ENCODE results near the gene FYCO1.

FYCO1 gene

DNA sequence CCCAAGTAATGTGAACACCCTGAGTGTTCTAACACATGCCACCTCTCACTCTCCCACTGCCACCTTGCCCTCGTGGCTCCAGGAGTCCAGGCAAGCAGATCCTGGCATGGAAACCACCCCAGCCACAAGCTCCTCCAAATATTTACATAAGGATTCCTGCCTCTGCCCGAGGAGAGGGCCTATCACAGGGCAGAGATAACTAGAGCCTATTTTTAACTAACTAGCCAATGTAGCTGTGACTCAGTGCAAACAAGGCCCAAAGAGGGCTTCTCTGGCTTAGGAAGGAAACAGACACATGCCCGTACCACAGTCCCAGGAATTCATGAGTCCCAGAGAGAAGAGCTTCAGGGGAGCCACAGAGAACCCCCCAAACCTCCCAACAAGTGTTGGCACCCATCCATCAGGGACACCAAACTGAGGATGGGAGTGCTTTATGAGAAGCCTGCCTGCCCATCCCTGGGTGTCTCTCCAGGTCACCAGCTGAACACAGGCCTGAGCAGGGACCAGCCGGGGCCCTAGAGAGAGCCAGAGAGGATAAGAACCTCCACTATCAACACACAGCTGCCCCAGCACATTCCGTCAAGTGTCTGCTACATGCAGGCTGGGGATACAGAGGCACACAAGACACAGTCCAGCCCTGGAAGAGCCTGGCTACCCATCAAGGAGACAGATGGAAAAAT is 9.2 kb downstream of the FYCO1 start:
- DNase-seq (ENCODE audit: insufficient read length, low spot score) (no peak), FAIRE-seq (no peak)
- no peak for TF ChIP-seq POU2F2 (IDR thresholded peaks at IDR 0.05; ENCODE audit: low read depth, low read length)
- no peak for TF ChIP-seq POLR2A (IDR thresholded peaks at IDR 0.05; ENCODE audit: low read depth, low read length)
- TF ChIP-seq POLR2AphosphoS5 (IDR thresholded peaks at IDR 0.05; ENCODE audit: low read depth, low read length), result no peak
- no peak for TF ChIP-seq TAF1 (IDR thresholded peaks at IDR 0.05; ENCODE audit: low read depth, low read length)
- no peak for TF ChIP-seq PAX5 (IDR thresholded peaks at IDR 0.05; ENCODE audit: insufficient read depth, low read length, severe bottlenecking)
- no peak for TF ChIP-seq SPI1 (IDR thresholded peaks at IDR 0.05; ENCODE audit: low read depth, low read length)

DNA sequence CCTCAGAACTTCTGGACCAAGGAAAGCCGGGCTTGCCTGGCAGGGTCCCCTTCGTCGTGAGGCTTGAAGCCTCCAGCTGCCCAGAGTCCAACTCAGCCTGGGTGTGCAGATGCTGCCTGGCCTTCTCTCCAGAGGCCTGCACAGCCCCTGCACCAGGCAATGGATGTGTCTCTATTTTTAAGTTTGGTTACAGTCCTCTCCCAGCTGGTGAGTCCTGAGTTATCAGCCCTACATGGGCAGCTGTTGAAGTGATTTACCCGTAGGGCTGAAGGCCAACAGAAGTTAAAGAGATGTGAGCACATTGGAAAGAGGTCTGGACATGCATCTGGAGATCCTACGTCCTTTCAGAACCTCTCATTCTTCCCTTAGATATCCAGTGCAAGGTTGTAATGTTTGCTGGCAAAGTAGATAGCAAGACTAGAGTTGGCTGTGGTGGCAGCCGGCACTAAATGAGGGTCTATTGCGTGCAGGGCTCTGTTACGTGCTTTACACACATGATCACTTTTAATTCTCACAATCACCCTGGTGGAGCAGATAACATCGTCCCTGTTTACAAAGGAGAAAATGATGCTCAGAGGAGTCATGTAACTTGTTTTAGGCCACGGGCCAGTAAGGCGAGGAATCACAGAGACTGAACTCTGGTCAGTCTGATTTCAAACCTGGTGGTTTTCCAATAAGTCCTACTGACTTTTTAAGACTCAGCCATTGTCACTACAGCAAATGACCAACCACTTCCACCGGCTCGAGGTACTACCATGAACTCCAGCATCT is 9.9 kb downstream of the FYCO1 start:
- no peak for TF ChIP-seq POLR2A (IDR thresholded peaks at IDR 0.05; ENCODE audit: low read depth, low read length)
- TF ChIP-seq POU2F2 (IDR thresholded peaks at IDR 0.05; ENCODE audit: low read depth, low read length), result no peak
- no peak for TF ChIP-seq SPI1 (IDR thresholded peaks at IDR 0.05; ENCODE audit: low read depth, low read length)
- no peak for TF ChIP-seq PAX5 (IDR thresholded peaks at IDR 0.05; ENCODE audit: insufficient read depth, low read length, severe bottlenecking)
- no peak for TF ChIP-seq POLR2AphosphoS5 (IDR thresholded peaks at IDR 0.05; ENCODE audit: low read depth, low read length)
- TF ChIP-seq TAF1 (IDR thresholded peaks at IDR 0.05; ENCODE audit: low read depth, low read length), result no peak
- FAIRE-seq, result peak; percentile 35
- DNase-seq (ENCODE audit: insufficient read length, low spot score), result no peak

DNA sequence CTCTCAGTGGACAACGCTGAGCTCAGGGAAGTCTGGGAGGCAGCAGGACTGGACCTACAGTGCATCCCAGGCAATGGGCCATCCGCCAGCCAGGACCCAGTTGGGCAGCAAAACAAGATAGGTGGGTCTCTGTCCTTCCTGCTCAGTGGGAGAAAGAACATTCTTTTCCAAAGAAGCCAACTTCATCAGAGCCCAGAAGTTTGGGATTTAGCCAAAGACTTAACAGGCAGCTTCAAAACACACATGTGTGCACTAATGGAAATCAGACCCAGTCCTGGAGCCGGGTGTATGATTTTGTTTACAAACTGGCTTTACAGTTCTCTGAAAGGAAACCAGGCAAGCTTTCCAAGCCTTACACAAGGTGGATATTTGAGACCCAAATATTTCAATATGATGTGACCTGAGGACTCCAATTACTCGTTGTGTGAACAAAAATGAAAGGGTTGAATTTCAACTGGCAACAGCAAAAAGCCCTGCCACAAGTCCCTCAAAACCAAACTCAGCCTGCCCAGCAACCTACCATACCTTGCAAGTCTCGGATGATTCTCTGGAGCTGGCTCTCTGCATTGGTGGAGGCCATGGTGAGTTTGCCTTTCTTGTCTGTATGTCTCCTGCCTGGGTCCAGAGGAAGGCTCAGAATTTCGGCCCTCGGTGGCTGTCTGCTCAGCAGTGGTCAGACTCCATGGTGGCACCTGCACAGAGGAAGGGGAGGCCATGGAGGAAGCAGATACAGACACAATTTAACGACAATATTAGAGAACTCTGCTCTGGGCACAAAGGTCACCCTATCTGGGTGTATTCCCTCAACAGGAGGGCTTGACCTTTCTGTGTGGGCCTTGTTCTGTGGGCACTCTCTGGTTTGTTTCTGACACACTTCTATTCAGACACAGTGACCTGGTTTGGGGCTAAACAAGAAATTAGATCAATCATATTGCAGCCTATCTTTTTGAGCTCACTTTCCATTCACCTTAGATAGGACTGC is 11.0 kb downstream of the FYCO1 start:
- no peak for TF ChIP-seq SPI1 (IDR thresholded peaks at IDR 0.05; ENCODE audit: low read depth, low read length)
- no peak for TF ChIP-seq POLR2AphosphoS5 (IDR thresholded peaks at IDR 0.05; ENCODE audit: low read depth, low read length)
- no peak for TF ChIP-seq PAX5 (IDR thresholded peaks at IDR 0.05; ENCODE audit: insufficient read depth, low read length, severe bottlenecking)
- TF ChIP-seq POLR2A (IDR thresholded peaks at IDR 0.05; ENCODE audit: low read depth, low read length), result no peak
- no peak for TF ChIP-seq POU2F2 (IDR thresholded peaks at IDR 0.05; ENCODE audit: low read depth, low read length)
- DNase-seq (ENCODE audit: insufficient read length, low spot score), result no peak
- FAIRE-seq, result no peak

DNA sequence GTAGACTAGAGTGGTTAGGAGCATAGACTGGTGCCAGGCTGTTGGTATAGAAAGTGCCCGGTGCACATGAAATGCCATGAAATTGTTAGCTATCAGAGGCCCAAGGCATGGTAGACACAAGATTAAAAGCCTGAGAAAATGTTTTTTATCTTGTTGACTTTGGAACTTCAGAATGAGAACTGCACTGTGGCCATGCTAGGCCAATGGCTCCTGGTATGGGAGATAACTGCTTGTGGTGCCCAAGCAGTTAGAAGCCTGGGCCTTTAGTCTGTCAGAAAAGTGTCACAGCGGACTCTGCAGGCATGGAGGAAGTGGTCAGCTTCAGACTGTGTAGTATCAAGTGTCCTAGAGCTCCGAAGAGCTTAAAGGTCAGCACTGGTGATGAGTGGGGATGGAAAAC is 11.9 kb downstream of the FYCO1 start:
- FAIRE-seq, result no peak
- no peak for TF ChIP-seq TAF1 (IDR thresholded peaks at IDR 0.05; ENCODE audit: low read depth, low read length)
- no peak for TF ChIP-seq POU2F2 (IDR thresholded peaks at IDR 0.05; ENCODE audit: low read depth, low read length)
- no peak for TF ChIP-seq POLR2AphosphoS5 (IDR thresholded peaks at IDR 0.05; ENCODE audit: low read depth, low read length)
- no peak for TF ChIP-seq POLR2A (IDR thresholded peaks at IDR 0.05; ENCODE audit: low read depth, low read length)
- no peak for TF ChIP-seq SPI1 (IDR thresholded peaks at IDR 0.05; ENCODE audit: low read depth, low read length)
- TF ChIP-seq PAX5 (IDR thresholded peaks at IDR 0.05; ENCODE audit: insufficient read depth, low read length, severe bottlenecking), result no peak
- DNase-seq (ENCODE audit: insufficient read length, low spot score), result no peak

DNA sequence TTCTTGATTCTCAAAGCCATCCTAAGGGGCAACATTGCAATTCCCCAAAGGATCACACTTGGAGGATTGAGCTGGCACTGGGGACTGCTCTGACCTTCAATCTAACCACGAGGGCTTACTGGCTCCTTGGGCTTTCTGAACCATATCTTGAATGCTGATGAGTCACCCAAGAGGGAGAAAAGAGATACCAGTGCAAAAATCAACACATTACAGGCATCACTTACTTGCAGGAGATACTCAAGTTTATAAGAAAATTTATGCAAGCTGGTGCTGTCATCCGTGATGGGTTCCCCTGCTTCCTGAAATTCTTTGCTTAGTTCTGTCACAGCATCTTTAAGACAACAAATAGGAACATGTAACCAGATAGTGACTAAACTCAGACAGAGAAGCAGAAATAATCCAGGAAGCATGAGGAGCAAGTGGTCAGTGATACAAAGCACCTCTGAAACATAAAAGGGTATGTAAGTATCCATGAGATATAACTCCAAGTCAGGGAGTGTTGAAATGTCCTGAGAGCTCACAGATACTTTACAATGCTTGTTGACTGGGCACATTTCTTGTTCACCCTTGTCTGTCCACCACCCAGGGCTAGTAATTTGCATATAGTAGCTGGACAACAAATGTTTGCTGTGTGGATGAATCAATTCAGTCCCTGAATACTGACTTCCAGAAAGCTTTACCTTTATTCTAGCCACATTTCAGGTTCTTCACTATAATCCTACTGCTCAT is 14.1 kb downstream of the FYCO1 start:
- FAIRE-seq (no peak), DNase-seq (ENCODE audit: insufficient read length, low spot score) (no peak)

DNA sequence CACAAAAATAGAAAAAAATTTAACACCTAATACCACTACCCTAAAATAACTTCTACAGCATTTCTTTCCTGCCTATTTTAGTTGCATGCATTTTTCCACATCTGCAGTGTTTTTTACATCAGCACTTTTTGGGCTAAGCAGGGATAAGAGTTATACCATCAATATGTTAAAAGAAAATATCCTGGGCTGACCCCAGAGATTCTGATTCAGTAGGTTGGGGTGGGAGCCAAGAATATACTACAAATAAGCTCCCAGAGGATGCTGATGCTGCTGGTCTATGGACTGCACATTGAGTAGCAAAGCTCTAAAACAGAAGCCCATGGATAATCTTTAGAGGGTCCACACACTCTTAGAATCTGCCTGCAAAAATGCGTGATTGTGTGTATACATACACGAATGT is 14.8 kb downstream of the FYCO1 start:
- FAIRE-seq (no peak), DNase-seq (ENCODE audit: insufficient read length, low spot score) (no peak)
- no peak for TF ChIP-seq TAF1 (IDR thresholded peaks at IDR 0.05; ENCODE audit: low read depth, low read length)
- no peak for TF ChIP-seq PAX5 (IDR thresholded peaks at IDR 0.05; ENCODE audit: insufficient read depth, low read length, severe bottlenecking)
- no peak for TF ChIP-seq POLR2A (IDR thresholded peaks at IDR 0.05; ENCODE audit: low read depth, low read length)

More for the DNA sequence above, 14.1 kb downstream of the FYCO1 start:
- TF ChIP-seq SPI1 (IDR thresholded peaks at IDR 0.05; ENCODE audit: low read depth, low read length), result no peak
- TF ChIP-seq POLR2AphosphoS5 (IDR thresholded peaks at IDR 0.05; ENCODE audit: low read depth, low read length), result no peak
- no peak for TF ChIP-seq TAF1 (IDR thresholded peaks at IDR 0.05; ENCODE audit: low read depth, low read length)
- TF ChIP-seq POLR2A (IDR thresholded peaks at IDR 0.05; ENCODE audit: low read depth, low read length), result no peak
- no peak for TF ChIP-seq PAX5 (IDR thresholded peaks at IDR 0.05; ENCODE audit: insufficient read depth, low read length, severe bottlenecking)
- TF ChIP-seq POU2F2 (IDR thresholded peaks at IDR 0.05; ENCODE audit: low read depth, low read length), result no peak

DNA sequence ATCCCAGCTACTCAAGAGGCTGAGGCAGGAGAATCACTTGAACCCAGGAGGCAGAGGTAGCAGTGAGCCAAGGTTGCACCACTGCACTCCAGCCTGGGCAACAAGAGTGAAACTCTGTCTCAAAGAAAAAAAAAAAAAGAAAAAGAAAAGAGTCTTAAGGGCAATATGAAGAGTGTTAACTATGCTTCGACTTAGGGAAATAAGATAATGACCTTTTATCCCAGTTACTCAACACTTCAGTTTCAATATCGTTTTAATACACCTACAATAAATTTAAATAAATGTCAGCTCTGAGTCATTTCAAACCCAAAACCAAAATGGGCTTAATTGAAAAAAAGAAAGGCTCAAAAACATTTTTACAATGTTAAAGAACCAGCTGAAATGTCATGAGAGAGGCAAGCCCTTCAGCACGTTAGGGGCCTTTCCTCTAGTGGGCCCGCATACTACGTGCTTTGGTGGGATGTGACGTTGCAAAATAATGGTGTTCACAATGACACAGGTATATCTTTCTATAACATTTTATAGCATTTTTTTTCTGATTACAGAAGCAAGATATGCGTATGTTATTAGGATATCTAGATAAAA is 15.3 kb downstream of the FYCO1 start:
- FAIRE-seq (no peak), DNase-seq (ENCODE audit: insufficient read length, low spot score) (no peak)
- no peak for TF ChIP-seq TAF1 (IDR thresholded peaks at IDR 0.05; ENCODE audit: low read depth, low read length)

DNA sequence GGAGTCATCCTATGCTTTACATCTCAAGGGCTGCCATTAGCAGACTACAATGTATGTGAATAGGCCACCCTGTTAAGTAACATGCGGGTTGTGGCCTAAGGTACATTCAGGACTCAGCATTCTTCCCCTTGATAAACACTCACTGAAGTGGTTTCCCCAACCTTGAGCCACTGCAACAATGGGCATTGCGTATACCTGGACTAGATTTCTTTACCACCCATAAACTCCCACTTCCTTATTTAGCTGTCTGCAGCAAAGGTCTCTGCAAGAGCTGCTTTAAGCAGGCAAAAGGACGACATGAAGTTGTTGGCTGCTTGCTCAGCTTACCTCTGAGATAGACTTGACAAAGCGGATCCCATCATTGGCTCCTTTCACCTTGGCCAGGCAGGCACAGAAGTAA is 16.2 kb downstream of the FYCO1 start:
- FAIRE-seq, result peak; percentile 86
- DNase-seq (ENCODE audit: insufficient read length, low spot score), result no peak
- TF ChIP-seq SPI1 (IDR thresholded peaks at IDR 0.05; ENCODE audit: low read depth, low read length) (peak; percentile 97), POLR2A (IDR thresholded peaks at IDR 0.05; ENCODE audit: low read depth, low read length) (no peak)
